Transverse colon (tissue), 4 donors: ENCODE data around the gene MEX3C. TPM values are rescaled to one million over a fixed set of nuclear protein-coding genes. Genes with fewer than 3 reads are reported as not detected.

Experiments
- DNase-seq: peaks from one replicate; pipeline ENCODE4 v3.0.0-alpha.2; 2019
- H3K27ac ChIP-seq, 4 donors: fragments of 200-600 bp; sonication (generic); 2 replicates each; pipeline ENCODE4 v1.5.1; 2016 to 2018; ENCODE audit warnings: inconsistent platforms in 4 of 4
- H3K27me3 ChIP-seq: fragments of 200-600 bp; sonication (generic); 2 replicates; pipeline ENCODE4 v1.5.1; 2017; ENCODE audit warnings: inconsistent platforms
- H3K36me3 ChIP-seq, 4 donors: fragments of 200-600 bp; sonication (generic); 2 replicates each; pipeline ENCODE4 v1.5.1; 2017 to 2019; ENCODE audit warnings: inconsistent platforms in 4 of 4
- H3K4me1 ChIP-seq, 4 donors: fragments of 200-600 bp; sonication (generic); 2 replicates each; pipeline ENCODE4 v1.5.1; 2017 to 2020; ENCODE audit warnings: inconsistent platforms in 4 of 4
- H3K4me3 ChIP-seq, 4 donors: fragments of 200-600 bp; sonication (generic); 1 replicate in 1 of 4; 2 replicates in 3 of 4; pipeline versions ENCODE4 v1.5.1 to v1.6.1; 2017 to 2019; ENCODE audit warnings: inconsistent platforms in 4 of 4
- H3K9me3 ChIP-seq, 2 donors: fragments of 200-600 bp; sonication (generic); 2 replicates each; pipeline ENCODE4 v1.5.1; 2017 to 2019; ENCODE audit warnings: inconsistent platforms in 2 of 2
- EP300 ChIP-seq: sonication (generic); formaldehyde crosslinking; IDR thresholded peaks from one replicate; pipeline ENCODE4 v1.6.1; 2017; ENCODE audit warnings: antibody characterized with exemption, low read depth
- POLR2A ChIP-seq: fragments of 450-650 bp; IDR thresholded peaks from one replicate; pipeline ENCODE4 v1.6.1; 2016; ENCODE audit warnings: antibody characterized with exemption, mild to moderate bottlenecking, moderate library complexity
- POLR2AphosphoS5 ChIP-seq, 3 donors: sonication (generic); formaldehyde crosslinking; IDR thresholded peaks; one replicate each; pipeline ENCODE4 v1.6.1; 2016; ENCODE audit warnings: antibody characterized with exemption in 3 of 3
- WGBS, 2 donors: methylation state at CpG; one replicate each; pipeline ENCODE4 v1.1.5; 2018; ENCODE audit warnings: low coverage in 1 of 2; 5-methylcytosine and 5-hydroxymethylcytosine counted together
- in situ Hi-C, 4 donors: fragments of 200-750 bp; cut with MboI; loops; one replicate each; pipeline versions ENCODE4 v1.15.0 to v1.15.1; 2017; ENCODE audit warnings: low sequenced_read_pairs in 3 of 4, low pct_ligation_motif_present in 1 of 4, low pct_unique_long_range_greater_than_20kb in 1 of 4
- intact Hi-C: fragments of 100-400 bp; cut with DNase I; formaldehyde crosslinking; loops from one replicate; pipeline ENCODE4 v1.15.1; 2023; ENCODE audit warnings: low total_unique reads
- total RNA-seq, 4 donors: library from RNA; depleted of rRNA; stranded (reverse); fragments of >200 nt; gene quantifications; one replicate each; pipeline ENCODE4 v1.1.0, GENCODE V29; 2016
- TF ChIP-seq, protein P1 (sequence below), 5 experiments: fragments of 200-600 bp in 3 of 5; fragments of 450-650 bp in 2 of 5; sonication (generic) in 3 of 5; IDR thresholded peaks; 1 replicate in 2 of 5; 2 replicates in 3 of 5; pipeline ENCODE4 v1.5.1; 2016 to 2017; ENCODE audit warnings: antibody characterized with exemption in 5 of 5, inconsistent platforms in 3 of 5, mild to moderate bottlenecking in 2 of 5, moderate library complexity in 1 of 5

MEX3C gene
- total RNA-seq, 4 donors from 2014 or later = 11.3 to 27.8 (median 24.2) TPM

DNA sequence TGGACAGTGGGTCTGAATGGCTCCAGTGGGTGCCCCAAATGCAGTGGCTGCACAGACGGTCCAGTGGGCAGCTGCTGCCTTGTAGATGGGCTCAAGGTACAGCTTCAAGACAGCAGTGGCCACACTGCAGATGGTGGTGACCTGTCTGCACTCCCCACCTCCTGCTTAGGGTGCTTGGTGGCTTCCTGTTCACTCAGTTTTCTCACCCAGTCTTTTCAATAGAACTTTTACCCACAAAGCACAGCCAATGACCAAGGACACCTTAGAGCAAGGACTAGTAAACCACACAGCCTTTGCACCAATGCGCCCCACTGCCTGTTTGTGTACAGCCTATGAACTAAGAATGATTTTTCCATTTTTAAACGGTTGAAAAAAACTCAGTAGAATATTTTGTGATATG, 34.9 kb downstream of the MEX3C start:
- WGBS, 2 donors = 69 to 80% methylated on average over 2 to 3 of the region's 3 CpGs
- intact Hi-C loops = no loop called here
- DNase-seq = no peak

DNA sequence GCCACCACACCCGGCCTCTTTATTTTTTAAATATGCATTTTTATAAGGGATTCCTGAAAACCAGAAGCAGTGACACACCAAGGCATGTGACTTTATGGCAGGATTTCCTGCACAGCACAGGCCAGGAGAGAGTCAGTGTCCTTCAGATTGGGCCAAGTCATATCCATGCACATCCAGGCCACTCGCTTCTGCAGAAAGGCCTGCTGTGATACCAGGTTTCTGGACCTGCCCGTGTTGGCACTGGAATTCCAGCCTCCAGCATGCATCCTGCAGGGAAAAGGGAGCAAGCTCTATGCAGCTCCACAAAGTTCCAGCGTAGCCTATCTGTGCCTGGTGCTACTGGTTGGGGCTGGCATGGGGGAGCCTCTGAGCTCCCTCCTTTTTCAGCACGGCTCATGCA, 36.8 kb downstream of the MEX3C start:
- Histone ChIP-seq H3K27me3 (no peaks in the 10 kb centered on the region), H3K4me1 (no peaks in the 10 kb centered on the region), H3K4me3 (no peak overlapping the region), H3K27ac (no peak overlapping the region), H3K36me3 (no peaks in the 10 kb centered on the region), H3K9me3 (no peaks in the 10 kb centered on the region)
- 82% methylated on average over 5 of the region's 5 CpGs; no CpG with 5 or more reads in 1 of the 2 donors for WGBS, 2 donors
- no peak for TF ChIP-seq EP300
- TF ChIP-seq, protein P1, sequence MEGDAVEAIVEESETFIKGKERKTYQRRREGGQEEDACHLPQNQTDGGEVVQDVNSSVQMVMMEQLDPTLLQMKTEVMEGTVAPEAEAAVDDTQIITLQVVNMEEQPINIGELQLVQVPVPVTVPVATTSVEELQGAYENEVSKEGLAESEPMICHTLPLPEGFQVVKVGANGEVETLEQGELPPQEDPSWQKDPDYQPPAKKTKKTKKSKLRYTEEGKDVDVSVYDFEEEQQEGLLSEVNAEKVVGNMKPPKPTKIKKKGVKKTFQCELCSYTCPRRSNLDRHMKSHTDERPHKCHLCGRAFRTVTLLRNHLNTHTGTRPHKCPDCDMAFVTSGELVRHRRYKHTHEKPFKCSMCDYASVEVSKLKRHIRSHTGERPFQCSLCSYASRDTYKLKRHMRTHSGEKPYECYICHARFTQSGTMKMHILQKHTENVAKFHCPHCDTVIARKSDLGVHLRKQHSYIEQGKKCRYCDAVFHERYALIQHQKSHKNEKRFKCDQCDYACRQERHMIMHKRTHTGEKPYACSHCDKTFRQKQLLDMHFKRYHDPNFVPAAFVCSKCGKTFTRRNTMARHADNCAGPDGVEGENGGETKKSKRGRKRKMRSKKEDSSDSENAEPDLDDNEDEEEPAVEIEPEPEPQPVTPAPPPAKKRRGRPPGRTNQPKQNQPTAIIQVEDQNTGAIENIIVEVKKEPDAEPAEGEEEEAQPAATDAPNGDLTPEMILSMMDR (IDR thresholded peaks at IDR 0.05) = no peak
- no peak for TF ChIP-seq POLR2A
- TF ChIP-seq POLR2AphosphoS5 (IDR thresholded peaks at IDR 0.05) = no peak
- intact Hi-C loops (no loop called here), in situ Hi-C loops (no loop called here)
- DNase-seq = no peak

More for the DNA sequence above, 34.9 kb downstream of the MEX3C start:
- H3K27me3 ChIP-seq = no peaks in the 10 kb centered on the region
- H3K27ac ChIP-seq = no peak overlapping the region
- in situ Hi-C loops = no loop called here
- no peak overlapping the region for H3K4me3 ChIP-seq
- TF ChIP-seq, protein P1 (IDR thresholded peaks at IDR 0.05) = no peak
- TF ChIP-seq POLR2A = no peak
- no peak for TF ChIP-seq EP300
- no peak for TF ChIP-seq POLR2AphosphoS5 (IDR thresholded peaks at IDR 0.05)
- no peaks in the 10 kb centered on the region for H3K4me1 ChIP-seq
- no peaks in the 10 kb centered on the region for H3K9me3 ChIP-seq
- no peaks in the 10 kb centered on the region for H3K36me3 ChIP-seq

DNA sequence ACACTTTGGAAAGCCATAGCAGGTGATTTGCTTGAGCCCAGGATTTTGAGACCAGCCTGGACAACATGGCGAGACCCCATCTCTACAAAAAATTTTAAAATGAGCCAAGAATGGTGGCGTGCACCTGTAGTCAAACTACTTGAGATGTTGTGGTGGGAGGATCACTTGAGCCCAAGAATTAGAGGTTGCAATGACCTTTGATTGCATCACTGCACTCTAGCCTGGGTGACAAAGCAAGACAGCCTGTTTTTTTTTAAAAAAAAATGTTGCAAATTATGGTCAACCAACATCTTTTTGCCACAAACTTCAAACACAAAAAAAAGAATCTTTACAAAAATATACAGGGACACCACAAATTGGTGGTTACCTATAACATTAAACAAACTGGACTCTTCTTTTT, 40.3 kb downstream of the MEX3C start:
- no peaks in the 10 kb centered on the region for H3K36me3 ChIP-seq
- no peaks in the 10 kb centered on the region for H3K27me3 ChIP-seq
- 80 to 93% methylated on average over 1 to 2 of the region's 2 CpGs for WGBS, 2 donors
- TF ChIP-seq POLR2A = no peak
- TF ChIP-seq, protein P1 (IDR thresholded peaks at IDR 0.05) = no peak
- TF ChIP-seq EP300 = no peak
- no peak for TF ChIP-seq POLR2AphosphoS5 (IDR thresholded peaks at IDR 0.05)
- no peak for DNase-seq
- in situ Hi-C loops = no loop called here
- H3K9me3 ChIP-seq = no peaks in the 10 kb centered on the region
- no peak overlapping the region for H3K27ac ChIP-seq
- H3K4me3 ChIP-seq = no peak overlapping the region
- intact Hi-C loops = no loop called here
- no peaks in the 10 kb centered on the region for H3K4me1 ChIP-seq

DNA sequence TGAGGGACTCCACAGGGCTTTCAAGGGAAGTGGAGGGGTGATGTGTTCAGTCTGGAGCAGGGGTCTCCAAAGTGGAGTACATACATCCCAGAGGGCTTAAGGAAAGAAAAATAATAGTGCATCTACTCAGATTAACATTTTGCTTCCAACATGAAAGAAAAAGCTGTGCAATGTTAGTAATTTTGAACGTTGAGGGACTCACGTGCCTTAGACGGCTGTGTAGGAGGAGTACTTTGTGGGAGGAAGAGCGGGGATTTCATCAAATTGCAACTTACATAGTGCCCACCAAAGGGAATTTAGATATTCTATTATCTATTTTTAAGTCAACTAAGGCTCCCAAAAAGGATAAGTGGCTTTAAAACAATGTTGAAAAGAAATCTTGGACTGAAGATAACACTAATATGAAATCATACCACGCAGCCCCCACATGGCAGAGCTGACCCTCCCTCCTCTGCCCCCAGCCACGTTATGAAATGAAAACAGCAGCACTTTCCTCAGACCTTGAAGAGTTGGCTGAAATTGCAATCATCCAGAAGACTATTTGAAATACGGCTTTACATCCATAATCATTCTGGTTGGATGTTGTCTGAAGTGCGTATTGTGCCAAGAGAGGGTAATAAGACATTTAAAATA, 42.9 kb downstream of the MEX3C start:
- no peak overlapping the region for H3K4me3 ChIP-seq
- no peaks in the 10 kb centered on the region for H3K9me3 ChIP-seq
- TF ChIP-seq EP300 (no peak), POLR2A (no peak), POLR2AphosphoS5 (IDR thresholded peaks at IDR 0.05) (no peak)
- TF ChIP-seq, protein P1 (IDR thresholded peaks at IDR 0.05) = no peak
- no peaks in the 10 kb centered on the region for H3K36me3 ChIP-seq
- H3K4me1 ChIP-seq = no peaks in the 10 kb centered on the region
- in situ Hi-C loops = no loop called here
- no peak for DNase-seq
- 66% methylated on average over 7 to 8 of the region's 8 CpGs for WGBS, 2 donors
- no peaks in the 10 kb centered on the region for H3K27me3 ChIP-seq
- H3K27ac ChIP-seq = peak overlapping the region; percentile 16 to 62 (median 26)
- intact Hi-C loops = no loop called here
